NCI-H1105 treated with DMSO at 0.1 percent for 48 hours (cell line): ENCODE data around the gene TGM2.

ENCODE experiments used
- DNase-seq: peaks from one replicate; lab custom pipeline; 2025; lab: John Stamatoyannopoulos, UW

Gene TGM2

DNA sequence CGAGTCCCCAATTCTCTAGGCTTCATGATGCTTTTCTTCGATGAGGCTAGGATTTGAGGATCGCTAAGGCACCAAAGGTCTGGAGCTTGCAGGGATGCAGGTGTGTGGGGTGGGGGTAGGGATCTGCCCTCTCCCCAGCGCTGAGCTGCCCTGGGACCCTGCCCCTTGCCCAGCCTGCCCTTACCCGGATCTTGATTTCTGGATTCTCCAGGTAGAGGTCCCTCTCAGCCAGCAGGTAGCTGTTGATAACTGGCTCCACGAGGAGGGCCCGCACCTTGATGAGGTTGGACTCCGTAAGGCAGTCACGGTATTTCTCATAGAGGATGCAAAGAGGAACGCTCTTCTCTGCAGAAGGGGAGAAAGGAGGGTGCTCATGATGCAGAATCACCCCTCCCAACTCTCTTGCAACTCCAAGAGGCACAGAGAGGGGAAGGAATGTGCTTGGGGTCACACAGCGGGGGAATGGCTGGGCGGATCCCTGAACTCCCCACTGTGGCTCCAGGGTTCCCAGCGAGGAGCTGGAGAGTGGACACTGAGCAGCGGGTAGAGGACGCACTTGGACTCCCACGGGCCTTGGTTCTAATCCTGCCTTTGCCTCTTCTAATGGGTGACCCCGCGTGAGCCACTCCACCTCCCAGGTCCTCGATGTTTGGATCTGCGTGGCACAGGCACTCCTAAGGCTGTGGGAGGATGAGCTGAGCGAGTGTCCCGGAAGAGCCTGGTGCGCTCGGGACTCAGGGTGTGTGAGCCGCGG, 32.7 kb downstream of the TGM2 start:
- no peak for DNase-seq

GRCh38 chr20:38131588-38132121, 33.4 kb downstream of the TGM2 start:
- DNase-seq, result no peak

GRCh38 chr20:38130687-38131587, 34.1 kb downstream of the TGM2 start:
- no peak for DNase-seq

- no peak for DNase-seq
Observed at GRCh38 chr20:38129893-38130609, 35.0 kb downstream of the TGM2 start.

DNA sequence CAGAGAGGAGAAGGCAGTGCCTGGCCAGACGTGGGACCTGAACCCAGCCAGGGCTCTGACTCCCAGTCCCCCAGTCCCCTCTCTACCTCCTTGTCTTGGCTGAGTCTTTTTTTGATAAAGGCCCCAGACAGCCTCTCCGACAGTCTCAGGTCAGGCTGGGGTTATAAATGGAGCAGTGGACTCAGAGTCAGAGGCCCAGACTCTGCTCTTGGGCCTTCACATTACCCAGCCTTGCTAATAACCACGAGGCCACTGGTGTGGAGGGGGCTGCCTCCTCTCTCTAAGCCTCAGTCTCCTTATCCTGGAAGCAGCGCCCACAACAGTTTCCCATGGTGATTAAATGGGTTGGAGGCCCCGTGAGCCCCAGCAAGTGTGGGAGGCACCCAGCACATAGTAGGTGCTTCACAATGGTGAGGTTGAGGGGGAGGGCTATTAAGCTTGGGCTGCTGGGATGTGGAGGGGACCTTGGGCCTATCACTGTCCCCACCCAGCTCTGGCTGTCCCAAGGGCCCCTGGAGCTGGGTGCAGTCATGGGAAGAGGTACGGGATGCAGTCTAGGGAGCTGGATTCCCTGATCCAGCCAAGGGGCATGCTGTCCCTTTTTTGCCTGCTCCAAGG, 35.7 kb downstream of the TGM2 start:
- DNase-seq, result no peak

DNA sequence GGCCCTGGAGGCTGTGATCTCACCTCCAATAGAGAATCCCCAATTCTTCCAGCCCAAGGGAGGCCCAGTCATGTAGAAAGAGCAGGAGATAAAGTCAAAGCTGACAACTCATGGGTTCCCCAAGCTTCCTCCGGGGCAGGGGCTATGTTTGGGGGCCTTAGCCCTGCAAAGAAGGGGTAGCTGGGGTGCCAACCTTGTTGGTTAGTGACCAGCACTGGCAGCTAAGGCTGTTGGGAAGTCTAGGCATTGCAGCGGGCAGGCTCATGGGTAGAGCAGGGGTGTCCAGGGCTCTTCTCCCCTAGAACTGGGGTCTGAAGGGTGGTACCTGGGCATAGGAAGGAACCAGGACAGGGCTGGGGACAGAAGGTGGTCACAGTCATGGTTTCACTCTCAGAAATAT, 36.4 kb downstream of the TGM2 start:
- DNase-seq, result no peak

GRCh38 chr20:38127920-38128528, 37.0 kb downstream of the TGM2 start:
- no peak for DNase-seq

- no peak for DNase-seq
Observed at GRCh38 chr20:38126932-38127621, 38.0 kb downstream of the TGM2 start.

GRCh38 chr20:38126146-38126921, 38.7 kb downstream of the TGM2 start:
- no peak for DNase-seq

DNA sequence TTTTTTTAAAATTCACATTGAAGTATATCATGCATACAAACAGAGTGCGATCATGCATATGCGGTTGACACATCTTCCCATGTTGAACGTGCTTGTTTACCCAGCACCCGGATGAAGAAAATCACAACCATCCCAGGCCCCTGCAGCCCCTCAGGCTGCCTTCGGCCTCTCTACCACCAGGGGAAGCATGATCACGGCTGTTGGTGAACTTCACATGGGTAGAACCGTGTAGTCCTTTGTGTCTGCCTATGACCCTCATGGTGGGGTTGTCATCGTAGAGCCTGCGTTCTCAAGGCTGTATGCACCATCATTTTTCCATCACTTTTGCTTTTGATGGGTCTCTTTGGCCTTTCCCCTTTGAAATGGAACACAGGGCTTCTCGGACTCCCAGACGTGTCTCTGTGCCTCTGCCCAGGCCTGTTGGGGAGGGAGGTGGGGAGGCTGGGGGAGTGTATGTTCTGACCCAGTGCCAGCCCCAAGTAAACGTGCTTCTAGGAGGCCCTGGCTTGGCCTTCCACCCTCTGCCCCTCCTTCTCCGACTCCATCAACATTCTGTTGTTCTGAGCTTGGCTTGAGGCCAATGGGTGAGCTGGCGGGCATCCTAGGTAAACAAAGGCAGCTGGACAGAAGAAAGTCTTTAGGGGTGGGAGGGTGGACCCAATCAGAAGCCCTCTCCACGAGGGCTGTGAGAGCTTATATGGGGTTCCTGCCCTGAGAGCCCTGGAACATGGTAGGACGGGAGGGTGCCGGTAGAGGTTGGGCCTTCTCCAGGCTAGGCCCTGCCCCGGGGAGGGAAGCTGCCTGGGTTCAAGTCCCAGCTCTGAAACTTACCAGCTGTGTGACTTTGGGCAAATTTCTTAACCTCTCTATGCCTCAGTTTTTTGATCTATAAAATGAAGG, 39.7 kb downstream of the TGM2 start:
- DNase-seq, result peak; percentile 97

GRCh38 chr20:38123021-38123587, 42.0 kb downstream of the TGM2 start:
- no peak for DNase-seq

- no peak for DNase-seq
Observed at GRCh38 chr20:38121741-38122140, 43.3 kb downstream of the TGM2 start.

GRCh38 chr20:38120625-38120988, 44.5 kb downstream of the TGM2 start:
- DNase-seq, result no peak

DNA sequence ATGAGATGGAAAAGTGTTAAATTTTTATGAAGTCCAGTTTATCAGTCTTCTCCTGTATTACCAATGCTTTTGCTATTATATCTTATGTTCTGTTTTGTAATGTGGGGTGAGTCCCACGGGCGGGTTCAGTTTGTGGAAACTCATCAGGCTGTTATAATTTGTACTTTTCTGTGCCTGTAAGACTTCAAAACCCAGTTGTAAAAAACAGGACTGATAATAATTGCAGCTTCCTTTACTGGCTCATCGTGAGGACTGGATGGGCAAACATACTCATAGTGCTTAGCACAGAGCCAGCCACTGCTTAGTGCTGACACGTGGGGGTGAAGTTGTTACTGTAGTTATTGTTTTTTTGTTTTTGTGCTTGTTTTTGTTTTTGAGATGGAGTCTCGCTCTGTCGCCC, 45.6 kb downstream of the TGM2 start:
- no peak for DNase-seq

- no peak for DNase-seq
Observed at GRCh38 chr20:38117635-38118034, 47.4 kb downstream of the TGM2 start.

DNA sequence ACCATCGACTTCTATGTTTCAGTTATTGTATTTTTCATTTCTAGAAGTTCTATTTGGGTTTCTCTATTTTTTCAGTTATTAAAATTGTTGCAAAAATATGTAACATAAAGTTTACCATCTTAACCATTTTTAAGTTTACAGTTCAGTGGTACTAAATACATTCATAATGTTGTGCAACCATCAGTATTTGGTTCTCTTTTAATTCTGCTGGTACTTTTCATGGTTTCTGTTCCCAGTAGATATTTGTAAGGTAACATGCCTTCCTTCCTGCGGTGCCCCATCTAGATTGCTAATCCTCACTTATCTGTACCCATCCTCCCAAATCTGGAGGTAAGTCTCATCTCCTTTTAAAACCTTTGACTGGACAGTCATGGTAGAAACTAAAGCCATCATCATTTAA, 47.9 kb downstream of the TGM2 start:
- no peak for DNase-seq

GRCh38 chr20:38116409-38117165, 48.5 kb downstream of the TGM2 start:
- DNase-seq, result peak; percentile 70

DNA sequence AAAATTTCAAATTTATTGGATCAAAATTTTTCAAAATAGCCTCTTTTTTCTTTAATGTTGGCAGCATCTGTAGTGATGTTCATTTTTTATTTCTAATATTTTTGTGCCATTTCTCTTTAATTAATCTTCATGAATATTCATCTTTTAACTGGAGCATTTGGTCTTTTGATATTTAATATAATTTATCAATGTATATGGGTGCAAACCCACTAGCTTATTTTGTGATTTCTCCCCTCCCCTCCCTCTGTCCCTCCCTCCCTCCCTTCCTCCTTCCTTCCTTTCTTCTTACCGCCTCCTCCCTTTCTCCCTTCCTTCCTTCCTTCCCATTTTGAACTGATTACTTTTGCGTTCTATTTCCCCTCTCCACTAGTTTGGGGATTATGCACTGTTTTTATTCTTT, 49.2 kb downstream of the TGM2 start:
- DNase-seq, result no peak
